Spleen (tissue), 11 donors: ENCODE measurements around the gene NFX1. TPM values are rescaled to one million over a fixed set of nuclear protein-coding genes. Genes with fewer than 3 reads are reported as not detected.

Source experiments
- DNase-seq: peaks from one replicate; pipeline ENCODE4 v3.0.0-alpha.2; 2020
- H3K27ac ChIP-seq, 8 donors: fragments of 200-600 bp; sonication (generic) in 7 of 8; 1 replicate in 4 of 8; 2 replicates in 4 of 8; pipeline versions ENCODE4 v1.5.0 to v1.8.0; 2016 to 2021; ENCODE audit warnings: inconsistent platforms in 4 of 8, mild to moderate bottlenecking in 4 of 8, moderate library complexity in 1 of 8
- H3K27me3 ChIP-seq, 7 donors: fragments of 200-600 bp; sonication (generic) in 6 of 7; replicated peaks in 1 of 7; 1 replicate in 4 of 7; 2 replicates in 3 of 7; pipeline versions ENCODE4 v1.5.0 to v1.8.0; 2016 to 2021; ENCODE audit warnings: inconsistent platforms in 3 of 7, mild to moderate bottlenecking in 1 of 7
- H3K36me3 ChIP-seq, 6 donors: fragments of 200-600 bp; sonication (generic) in 5 of 6; 1 replicate in 4 of 6; 2 replicates in 2 of 6; pipeline versions ENCODE4 v1.5.0 to v1.8.0; 2016 to 2021; ENCODE audit warnings: inconsistent platforms in 2 of 6
- H3K4me1 ChIP-seq, 6 donors: fragments of 200-600 bp; sonication (generic) in 5 of 6; 1 replicate in 3 of 6; 2 replicates in 3 of 6; pipeline versions ENCODE4 v1.5.0 to v1.8.0; 2016 to 2021; ENCODE audit warnings: inconsistent platforms in 3 of 6
- H3K4me3 ChIP-seq, 8 donors: fragments of 200-600 bp; sonication (generic) in 7 of 8; 1 replicate in 4 of 8; 2 replicates in 4 of 8; pipeline versions ENCODE4 v1.5.0 to v1.8.0; 2016 to 2021; ENCODE audit warnings: inconsistent platforms in 4 of 8, mild to moderate bottlenecking in 4 of 8, moderate library complexity in 2 of 8
- H3K9me3 ChIP-seq, 8 donors: fragments of 200-600 bp; sonication (generic) in 7 of 8; 1 replicate in 4 of 8; 2 replicates in 4 of 8; pipeline versions ENCODE4 v1.5.0 to v1.8.0; 2016 to 2021; ENCODE audit warnings: inconsistent platforms in 4 of 8
- POLR2A ChIP-seq, 3 donors: fragments of 450-650 bp; IDR thresholded peaks; one replicate each; pipeline ENCODE4 v1.5.1; 2017; ENCODE audit warnings: antibody characterized with exemption in 3 of 3, mild to moderate bottlenecking in 1 of 3
- POLR2AphosphoS5 ChIP-seq, 3 donors: sonication (generic); formaldehyde crosslinking; IDR thresholded peaks; one replicate each; pipeline ENCODE4 v1.5.1; 2017; ENCODE audit warnings: antibody characterized with exemption in 3 of 3
- WGBS, 5 donors: extraction: QIAGEN DNeasy Blood & Tissue Kit in 3 of 5; methylation state at CpG; one replicate each; pipeline versions ENCODE4 v1.1.5 to v1.1.7; 2013 to 2018; 5-methylcytosine and 5-hydroxymethylcytosine counted together
- intact Hi-C: fragments of 100-400 bp; cut with DNase I; formaldehyde crosslinking; loops from one replicate; pipeline ENCODE4 v1.15.0; 2023; ENCODE audit warnings: low total_unique reads
- polyA plus RNA-seq, 3 donors: library from polyadenylated mRNA; stranded (reverse); fragments of 200-250 nt; gene quantifications; one replicate each; pipeline ENCODE4 v1.2.1, GENCODE V29; 2013
- total RNA-seq, 7 donors: library from RNA; depleted of rRNA in 3 of 7; stranded (reverse); fragments of >200 nt in 3 of 7; fragmentation: NEBNext Ultra II Directional in 4 of 7; extraction: Animal tissue kit (Norgen Biotek cat#: 25700) in 4 of 7; gene quantifications; one replicate each; pipeline versions ENCODE4 v1.1.0 to v1.2.1, GENCODE V29; 2016 to 2021
- TF ChIP-seq, protein P1 (sequence below), 11 experiments: fragments of 200-600 bp in 7 of 11; fragments of 450-650 bp in 4 of 11; sonication (generic) in 4 of 11; IDR thresholded peaks in 8 of 11; conservative IDR thresholded peaks in 3 of 11; 1 replicate in 7 of 11; 2 replicates in 4 of 11; pipeline versions ENCODE4 v1.4.0 to v1.8.0; 2016 to 2021; ENCODE audit warnings: antibody characterized with exemption in 11 of 11, inconsistent platforms in 4 of 11, mild to moderate bottlenecking in 1 of 11
- donor health status: healthy with polysubstance abuse.
- donor health status: DM: no; HTN: no; CAD: no; lungs with moderate emphysema.
- donor health status: DM: no; HTN: no; CAD: no.
- donor health status: Bipolar disorder and iron deficiency.
- donor health status: healthy.
- donor health status: DM: no; HTN: no; CAD: no.
- donor health status: DM: yes; HTN: yes; CAD: no.

NFX1 gene
- total and polyA plus RNA-seq, 10 donors: 10.5 to 57.5 (median 42.4) TPM

DNA sequence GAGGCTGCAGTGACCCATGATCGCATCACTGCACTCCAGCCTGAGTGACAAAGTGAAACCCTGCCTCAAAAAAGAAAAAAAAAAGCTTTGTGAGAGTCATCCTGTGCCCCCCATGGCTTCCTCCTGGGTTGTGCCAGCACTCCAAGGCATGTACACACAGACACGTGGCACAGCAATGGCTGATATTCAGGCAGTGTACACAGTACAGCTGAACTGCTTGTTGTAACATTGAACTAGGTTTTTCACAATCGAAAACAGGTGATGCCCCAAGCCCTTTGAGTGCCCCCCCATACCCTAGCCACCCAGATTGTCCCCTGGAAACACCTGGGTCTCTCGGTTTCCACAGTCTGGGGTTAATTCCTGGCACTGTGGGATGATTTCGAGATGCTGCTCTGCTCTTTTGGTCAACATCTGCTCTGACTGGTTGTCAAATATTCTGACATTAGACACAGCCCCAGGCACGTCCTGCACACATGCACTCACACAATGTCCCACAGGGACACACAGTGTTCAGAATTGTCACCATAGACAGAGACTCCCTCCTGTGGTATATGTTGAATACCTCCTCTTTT is 41.1 kb upstream of the NFX1 start:
- DNase-seq: peak; percentile 39

DNA sequence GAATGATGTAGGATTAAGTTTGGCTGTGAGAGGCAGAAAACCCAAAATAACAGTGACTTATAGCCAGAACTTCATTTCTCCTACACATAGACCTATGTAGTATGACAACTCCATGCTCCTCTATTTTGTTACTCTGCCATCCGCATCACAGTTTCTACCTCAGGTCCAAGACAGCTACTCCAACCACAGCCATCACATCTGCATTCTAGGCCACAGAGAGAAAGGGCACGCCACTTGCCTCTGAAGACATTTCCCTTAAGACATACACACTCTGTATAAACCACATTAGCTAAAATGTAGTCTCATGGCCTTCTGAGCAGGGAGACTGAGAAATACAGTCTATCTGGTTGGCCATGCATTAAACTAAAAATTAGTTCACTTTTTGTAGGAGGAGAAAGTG is 40.3 kb upstream of the NFX1 start:
- Histone ChIP-seq H3K9me3 (no peaks in the 10 kb centered on the region), H3K36me3 (peaks cover 0 to 74% (median 33%) of the 10 kb centered on the region in 6 donors), H3K4me1 (peaks cover 0 to 11% (median 2%) of the 10 kb centered on the region in 6 donors), H3K27ac (peak overlapping the region in 1 of 8 donors; percentile 45), H3K27me3 (no peaks in the 10 kb centered on the region), H3K4me3 (no peak overlapping the region)
- 90 to 92% (median 91%) methylated on average over 2 of the region's 2 CpGs for WGBS, 5 donors
- TF ChIP-seq, protein P1, sequence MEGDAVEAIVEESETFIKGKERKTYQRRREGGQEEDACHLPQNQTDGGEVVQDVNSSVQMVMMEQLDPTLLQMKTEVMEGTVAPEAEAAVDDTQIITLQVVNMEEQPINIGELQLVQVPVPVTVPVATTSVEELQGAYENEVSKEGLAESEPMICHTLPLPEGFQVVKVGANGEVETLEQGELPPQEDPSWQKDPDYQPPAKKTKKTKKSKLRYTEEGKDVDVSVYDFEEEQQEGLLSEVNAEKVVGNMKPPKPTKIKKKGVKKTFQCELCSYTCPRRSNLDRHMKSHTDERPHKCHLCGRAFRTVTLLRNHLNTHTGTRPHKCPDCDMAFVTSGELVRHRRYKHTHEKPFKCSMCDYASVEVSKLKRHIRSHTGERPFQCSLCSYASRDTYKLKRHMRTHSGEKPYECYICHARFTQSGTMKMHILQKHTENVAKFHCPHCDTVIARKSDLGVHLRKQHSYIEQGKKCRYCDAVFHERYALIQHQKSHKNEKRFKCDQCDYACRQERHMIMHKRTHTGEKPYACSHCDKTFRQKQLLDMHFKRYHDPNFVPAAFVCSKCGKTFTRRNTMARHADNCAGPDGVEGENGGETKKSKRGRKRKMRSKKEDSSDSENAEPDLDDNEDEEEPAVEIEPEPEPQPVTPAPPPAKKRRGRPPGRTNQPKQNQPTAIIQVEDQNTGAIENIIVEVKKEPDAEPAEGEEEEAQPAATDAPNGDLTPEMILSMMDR (IDR thresholded peaks at IDR 0.05 in 8 of 11, conservative IDR thresholded peaks at IDR 0.05 in 3 of 11): no peak
- TF ChIP-seq POLR2A (IDR thresholded peaks at IDR 0.05) (no peak), POLR2AphosphoS5 (IDR thresholded peaks at IDR 0.05) (no peak)
- no peak for DNase-seq
- intact Hi-C loops: no loop called here

More for the DNA sequence above, 41.1 kb upstream of the NFX1 start:
- Histone ChIP-seq H3K4me1 (peaks cover 0 to 11% (median 2%) of the 10 kb centered on the region in 6 donors), H3K27me3 (no peaks in the 10 kb centered on the region), H3K36me3 (peaks cover 0 to 66% (median 25%) of the 10 kb centered on the region in 6 donors), H3K27ac (peak overlapping the region in 2 of 8 donors; percentile 0 to 45), H3K4me3 (no peak overlapping the region), H3K9me3 (no peaks in the 10 kb centered on the region)
- intact Hi-C loops: no loop called here
- WGBS, 5 donors: 65 to 78% (median 67%) methylated on average over 6 of the region's 6 CpGs
- TF ChIP-seq, protein P1 (IDR thresholded peaks at IDR 0.05 in 8 of 11, conservative IDR thresholded peaks at IDR 0.05 in 3 of 11): no peak
- TF ChIP-seq POLR2A (IDR thresholded peaks at IDR 0.05): no peak
- no peak for TF ChIP-seq POLR2AphosphoS5 (IDR thresholded peaks at IDR 0.05)

- intact Hi-C loops: no loop called here
- TF ChIP-seq, protein P1 (IDR thresholded peaks at IDR 0.05 in 8 of 11, conservative IDR thresholded peaks at IDR 0.05 in 3 of 11): no peak
- no peak for TF ChIP-seq POLR2AphosphoS5 (IDR thresholded peaks at IDR 0.05)
- no peak for TF ChIP-seq POLR2A (IDR thresholded peaks at IDR 0.05)
- DNase-seq: peak; percentile 14
- H3K9me3 ChIP-seq: no peaks in the 10 kb centered on the region
- H3K4me1 ChIP-seq: peaks cover 0 to 11% (median 2%) of the 10 kb centered on the region in 6 donors
- H3K27ac ChIP-seq: peak overlapping the region in 1 of 8 donors; percentile 45
- no peak overlapping the region for H3K4me3 ChIP-seq
- 68 to 85% (median 80%) methylated on average over 1 of the region's 1 CpG for WGBS, 5 donors
- H3K36me3 ChIP-seq: peaks cover 0 to 79% (median 39%) of the 10 kb centered on the region in 6 donors
- no peaks in the 10 kb centered on the region for H3K27me3 ChIP-seq
These were observed 39.8 kb upstream of the NFX1 start for GRCh38 chr9:33250458-33250995.

DNA sequence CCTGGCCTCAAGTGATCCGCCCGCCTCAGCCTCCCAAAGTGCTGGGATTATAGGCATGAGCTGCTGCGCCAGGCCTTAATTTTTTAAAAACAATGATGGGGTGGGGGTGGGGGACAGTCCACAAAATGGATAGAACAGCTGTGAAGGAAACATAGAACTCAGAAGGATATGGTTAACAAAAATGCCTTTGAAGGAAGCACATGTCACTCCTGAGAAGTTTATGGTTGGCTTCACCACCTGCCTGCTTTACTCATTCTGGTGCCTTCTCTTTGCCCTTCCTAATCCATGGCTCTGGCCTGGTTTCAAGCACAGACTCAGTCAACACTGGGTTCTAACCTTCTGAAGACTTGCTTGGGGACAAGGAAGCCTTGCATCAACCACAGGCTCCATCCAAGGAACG is 36.1 kb upstream of the NFX1 start:
- Histone ChIP-seq H3K27me3 (no peaks in the 10 kb centered on the region), H3K9me3 (no peaks in the 10 kb centered on the region), H3K4me3 (no peak overlapping the region), H3K36me3 (peaks cover 13 to 99% (median 74%) of the 10 kb centered on the region in 6 donors), H3K27ac (no peak overlapping the region), H3K4me1 (peaks cover 0 to 8% (median 2%) of the 10 kb centered on the region in 6 donors)
- 98 to 100% (median 100%) methylated on average over 4 of the region's 4 CpGs for WGBS, 5 donors
- DNase-seq: no peak
- TF ChIP-seq POLR2A (IDR thresholded peaks at IDR 0.05) (no peak), POLR2AphosphoS5 (IDR thresholded peaks at IDR 0.05) (no peak)
- TF ChIP-seq, protein P1 (IDR thresholded peaks at IDR 0.05 in 8 of 11, conservative IDR thresholded peaks at IDR 0.05 in 3 of 11): no peak
- intact Hi-C loops: no loop called here
